ENCODE measurements around the gene SLC25A23.

DNA sequence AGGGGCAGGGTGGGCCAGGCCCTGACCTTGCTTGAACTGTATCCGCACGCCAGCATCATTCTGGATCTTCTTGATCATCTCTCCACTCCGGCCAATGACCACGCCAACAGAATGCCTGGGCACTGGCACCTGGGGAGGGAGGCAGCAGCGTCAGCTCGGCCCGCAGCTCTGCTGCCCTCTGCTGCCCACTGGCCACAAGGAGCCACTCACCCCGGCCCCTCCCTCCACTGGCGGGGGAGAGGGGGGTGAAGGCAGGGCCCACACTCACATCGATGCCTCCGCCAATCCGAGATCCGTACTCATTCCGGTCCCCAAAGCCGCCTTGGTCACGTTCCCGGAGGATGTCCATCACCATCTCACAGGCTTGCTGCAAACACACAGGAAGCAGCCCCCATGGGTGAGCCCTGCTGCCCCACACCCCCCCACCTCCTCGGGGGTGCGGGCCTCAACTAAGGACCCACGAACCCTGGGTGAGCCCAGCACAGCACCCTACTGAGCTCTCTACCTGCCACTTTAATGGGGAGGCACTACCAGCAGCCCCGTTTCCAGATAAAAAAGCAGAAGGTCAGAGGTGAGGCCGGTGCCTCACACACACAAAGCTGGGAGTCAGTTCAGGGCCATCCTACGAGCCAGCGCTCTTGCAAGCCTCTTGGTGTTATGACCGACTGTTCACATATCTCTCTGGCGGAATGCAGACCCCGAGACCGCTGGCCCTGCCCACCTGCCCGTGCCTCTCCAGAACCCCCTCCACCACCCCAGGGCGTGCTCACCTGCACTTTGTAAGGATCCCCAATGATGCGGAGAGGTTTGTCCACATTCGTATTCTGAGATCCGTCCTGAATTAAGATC is 41.7 kb downstream of the SLC25A23 start:
- TF ChIP-seq, protein P1, sequence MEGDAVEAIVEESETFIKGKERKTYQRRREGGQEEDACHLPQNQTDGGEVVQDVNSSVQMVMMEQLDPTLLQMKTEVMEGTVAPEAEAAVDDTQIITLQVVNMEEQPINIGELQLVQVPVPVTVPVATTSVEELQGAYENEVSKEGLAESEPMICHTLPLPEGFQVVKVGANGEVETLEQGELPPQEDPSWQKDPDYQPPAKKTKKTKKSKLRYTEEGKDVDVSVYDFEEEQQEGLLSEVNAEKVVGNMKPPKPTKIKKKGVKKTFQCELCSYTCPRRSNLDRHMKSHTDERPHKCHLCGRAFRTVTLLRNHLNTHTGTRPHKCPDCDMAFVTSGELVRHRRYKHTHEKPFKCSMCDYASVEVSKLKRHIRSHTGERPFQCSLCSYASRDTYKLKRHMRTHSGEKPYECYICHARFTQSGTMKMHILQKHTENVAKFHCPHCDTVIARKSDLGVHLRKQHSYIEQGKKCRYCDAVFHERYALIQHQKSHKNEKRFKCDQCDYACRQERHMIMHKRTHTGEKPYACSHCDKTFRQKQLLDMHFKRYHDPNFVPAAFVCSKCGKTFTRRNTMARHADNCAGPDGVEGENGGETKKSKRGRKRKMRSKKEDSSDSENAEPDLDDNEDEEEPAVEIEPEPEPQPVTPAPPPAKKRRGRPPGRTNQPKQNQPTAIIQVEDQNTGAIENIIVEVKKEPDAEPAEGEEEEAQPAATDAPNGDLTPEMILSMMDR (IDR thresholded peaks at IDR 0.05): peak in 2 of 3 experiments; percentile 23 to 32
- TF ChIP-seq POLR2A (IDR thresholded peaks at IDR 0.05): no peak
